ENCODE measurements around the gene ITIH2.

DNA sequence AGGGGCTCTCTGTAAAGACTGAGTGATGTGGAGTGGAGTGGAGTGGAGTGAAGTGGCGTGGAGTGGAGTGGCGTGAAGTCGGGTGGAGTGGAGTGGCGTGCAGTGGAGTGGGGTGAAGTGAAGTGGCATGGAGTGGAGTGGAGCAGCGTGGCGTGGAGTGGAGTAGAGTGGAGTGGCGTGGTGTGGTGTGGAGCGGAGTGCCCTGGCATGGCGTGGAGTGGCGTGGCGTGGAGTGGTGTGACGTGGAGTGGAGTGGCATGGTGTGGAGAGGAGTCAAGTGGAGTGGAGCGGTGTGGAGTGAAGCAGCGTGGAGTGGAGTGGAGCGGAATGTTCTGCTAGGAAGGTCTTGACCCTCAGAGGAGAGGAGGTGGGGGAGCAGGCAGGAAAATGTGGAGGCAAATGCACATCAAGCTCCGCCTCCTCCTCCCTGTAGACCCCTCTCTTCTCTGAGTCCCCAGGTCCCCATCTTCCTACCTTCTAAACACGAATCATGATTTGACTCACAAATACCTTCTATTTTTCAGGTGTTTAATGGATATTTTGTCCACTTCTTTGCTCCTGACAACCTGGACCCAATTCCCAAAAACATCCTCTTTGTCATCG lies 19.9 kb downstream of the ITIH2 start:
- TF ChIP-seq, protein P1, sequence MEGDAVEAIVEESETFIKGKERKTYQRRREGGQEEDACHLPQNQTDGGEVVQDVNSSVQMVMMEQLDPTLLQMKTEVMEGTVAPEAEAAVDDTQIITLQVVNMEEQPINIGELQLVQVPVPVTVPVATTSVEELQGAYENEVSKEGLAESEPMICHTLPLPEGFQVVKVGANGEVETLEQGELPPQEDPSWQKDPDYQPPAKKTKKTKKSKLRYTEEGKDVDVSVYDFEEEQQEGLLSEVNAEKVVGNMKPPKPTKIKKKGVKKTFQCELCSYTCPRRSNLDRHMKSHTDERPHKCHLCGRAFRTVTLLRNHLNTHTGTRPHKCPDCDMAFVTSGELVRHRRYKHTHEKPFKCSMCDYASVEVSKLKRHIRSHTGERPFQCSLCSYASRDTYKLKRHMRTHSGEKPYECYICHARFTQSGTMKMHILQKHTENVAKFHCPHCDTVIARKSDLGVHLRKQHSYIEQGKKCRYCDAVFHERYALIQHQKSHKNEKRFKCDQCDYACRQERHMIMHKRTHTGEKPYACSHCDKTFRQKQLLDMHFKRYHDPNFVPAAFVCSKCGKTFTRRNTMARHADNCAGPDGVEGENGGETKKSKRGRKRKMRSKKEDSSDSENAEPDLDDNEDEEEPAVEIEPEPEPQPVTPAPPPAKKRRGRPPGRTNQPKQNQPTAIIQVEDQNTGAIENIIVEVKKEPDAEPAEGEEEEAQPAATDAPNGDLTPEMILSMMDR (conservative IDR thresholded peaks at IDR 0.05; ENCODE audit: low read length): no peak
- TF ChIP-seq EZH2phosphoT487 (IDR thresholded peaks at IDR 0.05; ENCODE audit: borderline replicate concordance, low read depth, low read length): no peak

All from OCI-LY7 (cell line).